ENCODE measurements around the gene UCN2. TPM values are rescaled to one million over a fixed set of nuclear protein-coding genes. Genes with fewer than 3 reads are reported as not detected.

Gene UCN2
- total and polyA plus RNA-seq, 2 of the 4 experiments (the other 2 are of a cell fraction): 0.54 to 2.7 TPM

- H4K8ac ChIP-seq (ENCODE audit: low read depth in 2 of 2, low read length in 2 of 2): peak overlapping the region; percentile 85 to 92
- H2BK120ac ChIP-seq (ENCODE audit: low read depth, low read length): peak overlapping the region; percentile 85
- H2AK5ac ChIP-seq (ENCODE audit: low read depth, low read length): peak overlapping the region; percentile 88
- H4K20me1 ChIP-seq (ENCODE audit: insufficient read depth, low read length): peaks cover 17% of the 10 kb centered on the region
- H3K18ac ChIP-seq (ENCODE audit: low read depth, low read length): peak overlapping the region; percentile 70
- H3K9me3 ChIP-seq (ENCODE audit: control insufficient read depth, insufficient read depth, low read length): no peaks in the 10 kb centered on the region
- H3K27ac ChIP-seq (ENCODE audit: insufficient read depth, low read length): peak overlapping the region; percentile 94
- H2AK9ac ChIP-seq (replicated peaks; ENCODE audit: low read depth, low read length, poor library complexity): peak overlapping the region; percentile 95
- peak overlapping the region; percentile 66 for H3K23ac ChIP-seq (ENCODE audit: low read depth, low read length)
- peak overlapping the region; percentile 89 for H3K14ac ChIP-seq (replicated peaks; ENCODE audit: low read depth, low read length)
- H2BK5ac ChIP-seq (ENCODE audit: low read depth, low read length, poor library complexity, severe bottlenecking): peak overlapping the region; percentile 97
- intact Hi-C loops (cut with micrococcal nuclease) (no loop called here), dilution Hi-C loops (cut with HindIII; ENCODE audit: low sequenced_read_pairs, unreplicated experiment) (no loop called here), in situ Hi-C loops (cut with MboI; ENCODE audit: low sequenced_read_pairs) (no loop called here)
- peak overlapping the region; percentile 70; the same call in 1 of the 3 replicates for H2BK15ac ChIP-seq (ENCODE audit: low read depth, low read length)
- H3K4me1 ChIP-seq (ENCODE audit: control insufficient read depth, insufficient read depth, low read length): peaks cover 49% of the 10 kb centered on the region
- H2BK20ac ChIP-seq (ENCODE audit: low read depth, low read length): peak overlapping the region; percentile 72
- ChIA-PET CTCF (no interaction called here), POLR2A (ENCODE audit: unreplicated experiment) (interaction anchor here (0.5 kb wide), 1 partner anchor 16 kb away, joined by 12 read pairs; no protein-coding TSS in a partner anchor)
- DNase-seq (peak; percentile 19), ATAC-seq (ENCODE audit: low read depth) (no peak)
- no TSS peak for BruUV-seq (replicated peaks)
- H3K56ac ChIP-seq (ENCODE audit: extremely low read depth, insufficient read depth, low read length): peak overlapping the region; percentile 66; the same call in 1 of the 2 replicates
- peak overlapping the region; percentile 92 for H4K91ac ChIP-seq (ENCODE audit: insufficient read depth, low read depth, low read length)
- H3K4me3 ChIP-seq (ENCODE audit: insufficient read depth, low read depth, low read length): peak overlapping the region; percentile 52
- H3K79me1 ChIP-seq (ENCODE audit: low read depth in 1 of 2, low read length in 2 of 2): peaks cover 30 to 80% of the 10 kb centered on the region in 2 experiments
- H4K5ac ChIP-seq (ENCODE audit: low read depth, low read length): peak overlapping the region; percentile 81
- H3K9me1 ChIP-seq (ENCODE audit: insufficient read depth, low read length): peaks cover 63% of the 10 kb centered on the region
- H3K27me3 ChIP-seq (ENCODE audit: control insufficient read depth, insufficient read depth, low read length): no peaks in the 10 kb centered on the region
- WGBS, 2 experiments (ENCODE audit: extremely low coverage in 2 of 2, insufficient read length in 1 of 2): 42% methylated on average over 8 of the region's 39 CpGs; no CpG with 5 or more reads in 1 of the 2 experiments
- peak overlapping the region; percentile 73 for H3K4me2 ChIP-seq (ENCODE audit: low read depth, low read length)
- peak overlapping the region; percentile 83 for H3K9ac ChIP-seq (ENCODE audit: low read depth, low read length)
- no peak for TF ChIP-seq BHLHE40 (IDR thresholded peaks at IDR 0.05; ENCODE audit: low read depth, low read length)
- TF ChIP-seq CHD1 (IDR thresholded peaks at IDR 0.05; ENCODE audit: low read depth, low read length): no peak
- TF ChIP-seq POLR2A (IDR thresholded peaks at IDR 0.05; ENCODE audit: low read depth, low read length): peak; percentile 17; the same call in 1 of the 2 replicates
- no peak for TF ChIP-seq ELK1 (IDR thresholded peaks at IDR 0.05; ENCODE audit: borderline replicate concordance, low read depth, low read length)
- TF ChIP-seq USF2 (IDR thresholded peaks at IDR 0.05; ENCODE audit: low read depth, low read length): no peak
- TF ChIP-seq RCOR1 (IDR thresholded peaks at IDR 0.05; ENCODE audit: insufficient replicate concordance, low read length): no peak
- H2AFZ ChIP-seq (replicated peaks; ENCODE audit: low read length, poor library complexity): peak overlapping the region; percentile 80
- H3K36me3 ChIP-seq (ENCODE audit: control insufficient read depth, insufficient read depth, low read length): peaks cover 43% of the 10 kb centered on the region
- H3K4ac ChIP-seq (ENCODE audit: low read depth, low read length): peak overlapping the region; percentile 92
Observed at GRCh38 chr3:48594417-48595049, 31.0 kb upstream of the UCN2 start.
